HCT116 (cell line): ENCODE data around the gene CLASP1. TPM values are rescaled to one million over a fixed set of nuclear protein-coding genes. Genes with fewer than 3 reads are reported as not detected.

Source experiments
- ATAC-seq: fragments of 200-7000 bp; cut with Tn5 transposase; 2 replicates; pipeline ENCODE4 v1.9.1; 2020; ENCODE audit warnings: mild to moderate bottlenecking, moderate library complexity
- BruUV-seq: library from RNA; stranded (reverse); fragments of 400-500 nt; replicated peaks from 2 replicates; lab custom pipeline; 2021; lab: Mats Ljungman, UMichigan
- CTCF ChIA-PET: fragments of 300-600 bp; sonication (Branson Sonifier 250); formaldehyde crosslinking; loops from one replicate; lab custom pipeline; 2021; ENCODE audit warnings: antibody characterized with exemption; lab: Charles Lee
- POLR2A ChIA-PET: fragments of 300-600, 350-600 bp; sonication (Branson Sonifier 250); formaldehyde crosslinking; loops from one replicate; lab custom pipeline; 2021; ENCODE audit warnings: antibody characterized with exemption; lab: Charles Lee
- RAD21 ChIA-PET, 2 experiments: fragments of 300-600 bp; sonication (Branson Sonifier 250); formaldehyde crosslinking; loops; one replicate each; lab custom pipeline; 2023; ENCODE audit warnings: low total read pairs in 2 of 2; ENCODE audit not compliant: uncharacterized antibody in 2 of 2, unreplicated experiment in 2 of 2, low non-redundant PET in 1 of 2; lab: Charles Lee
- DNase-seq: peaks from one replicate; pipeline ENCODE4 v3.0.0-alpha.2; 2010; ENCODE audit warnings: low read depth, low spot score
- H2AFZ ChIP-seq: fragments of 200-600 bp; shearing (Covaris generic), sonication (generic); 2 replicates; pipeline ENCODE4 v1.6.1; 2017; ENCODE audit warnings: low read depth, mixed run types, mixed read lengths, antibody characterized with exemption, low read length; ENCODE audit not compliant: poor library complexity, severe bottlenecking
- H3K27ac ChIP-seq: 2 replicates; pipeline ENCODE4 v1.5.1; 2012; ENCODE audit warnings: low read depth, low read length
- H3K27me3 ChIP-seq: fragments of 200-600 bp; sonication (generic); 2 replicates; pipeline ENCODE4 v1.6.1; 2016; ENCODE audit warnings: mixed run types, low read length, mixed read lengths; ENCODE audit not compliant: insufficient read depth
- H3K36me3 ChIP-seq, 2 experiments: fragments of 200-500 bp in 1 of 2; fragments of 200-600 bp in 1 of 2; sonication (Bioruptor generic) in 1 of 2; sonication (generic) in 1 of 2; 2 replicates each; pipeline versions ENCODE4 v1.5.1 to v1.6.1; 2014 to 2016; ENCODE audit warnings: low read length in 2 of 2, inconsistent platforms in 1 of 2, mixed read lengths in 1 of 2, mixed run types in 1 of 2; ENCODE audit not compliant: insufficient read depth in 2 of 2, control insufficient read depth in 1 of 2
- H3K4me1 ChIP-seq, 2 experiments: fragments of 200-600 bp in 1 of 2; sonication (generic) in 1 of 2; 2 replicates each; pipeline versions ENCODE4 v1.5.1 to v1.6.1; 2012 to 2017; ENCODE audit warnings: low read length in 2 of 2, inconsistent platforms in 1 of 2, mild to moderate bottlenecking in 1 of 2, mixed read lengths in 1 of 2, mixed run types in 1 of 2, moderate library complexity in 1 of 2; ENCODE audit not compliant: insufficient read depth in 2 of 2, control insufficient read depth in 1 of 2
- H3K4me2 ChIP-seq: fragments of 200-600 bp; sonication (generic); 2 replicates; pipeline ENCODE4 v1.6.1; 2017; ENCODE audit warnings: mixed run types, low read length, mixed read lengths
- H3K4me3 ChIP-seq, 2 experiments: fragments of 200-600 bp in 1 of 2; sonication (generic) in 1 of 2; replicated peaks in 1 of 2; 2 replicates each; pipeline ENCODE4 v1.5.1; 2011 to 2016; ENCODE audit warnings: low read length in 2 of 2, control low read depth in 1 of 2, low read depth in 1 of 2, mild to moderate bottlenecking in 1 of 2, mixed read lengths in 1 of 2, mixed run types in 1 of 2
- H3K79me2 ChIP-seq: fragments of 200-600 bp; sonication (generic); 2 replicates; pipeline ENCODE4 v1.6.1; 2017; ENCODE audit warnings: mild to moderate bottlenecking, mixed run types, low read length, moderate library complexity, mixed read lengths; ENCODE audit not compliant: insufficient read depth
- H3K9ac ChIP-seq: fragments of 200-600 bp; sonication (generic); 2 replicates; pipeline ENCODE4 v1.6.1; 2016; ENCODE audit warnings: low read length, mixed read lengths
- H3K9me2 ChIP-seq: fragments of 200-600 bp; sonication (generic), shearing (Covaris generic); 2 replicates; pipeline ENCODE4 v1.6.1; 2017; ENCODE audit warnings: mixed run types, mild to moderate bottlenecking, moderate library complexity; ENCODE audit not compliant: insufficient read depth
- H3K9me3 ChIP-seq, 2 experiments: fragments of 200-500 bp in 1 of 2; fragments of 200-600 bp in 1 of 2; sonication (Bioruptor generic) in 1 of 2; sonication (generic) in 1 of 2; 2 replicates each; pipeline ENCODE4 v1.6.1; 2014 to 2017; ENCODE audit warnings: low read length in 2 of 2, mixed read lengths in 2 of 2, inconsistent platforms in 1 of 2, low read depth in 1 of 2, mild to moderate bottlenecking in 1 of 2, mixed run types in 1 of 2, moderate library complexity in 1 of 2; ENCODE audit not compliant: control insufficient read depth in 1 of 2, insufficient read depth in 1 of 2
- H4K20me1 ChIP-seq: fragments of 200-600 bp; sonication (generic), shearing (Covaris generic); 2 replicates; pipeline ENCODE4 v1.6.1; 2017; ENCODE audit warnings: mixed run types, mild to moderate bottlenecking, moderate library complexity; ENCODE audit not compliant: insufficient read depth
- CEBPB ChIP-seq: IDR thresholded peaks from 2 replicates; pipeline ENCODE4 v1.6.1; 2012; ENCODE audit warnings: low read depth
- EGR1 ChIP-seq: IDR thresholded peaks from 2 replicates; pipeline ENCODE4 v1.6.1; 2012; ENCODE audit warnings: low read depth
- ELF1 ChIP-seq: IDR thresholded peaks from 2 replicates; pipeline ENCODE4 v1.6.1; 2012; ENCODE audit warnings: low read depth, borderline replicate concordance
- EZH2 ChIP-seq: fragments of 200-600 bp; sonication (generic); IDR thresholded peaks from 2 replicates; pipeline ENCODE4 v1.6.1; 2017; ENCODE audit warnings: antibody characterized with exemption, mixed run types
- FOSL1 ChIP-seq: IDR thresholded peaks from 2 replicates; pipeline ENCODE4 v1.6.1; 2012; ENCODE audit warnings: low read depth
- POLR2A ChIP-seq: IDR thresholded peaks from 2 replicates; pipeline ENCODE4 v1.7.0; 2011; ENCODE audit warnings: borderline replicate concordance; ENCODE audit not compliant: insufficient read depth, insufficient read length; ENCODE audit errors: extremely low read depth
- RAD21 ChIP-seq: IDR thresholded peaks from 2 replicates; pipeline ENCODE4 v1.6.1; 2012; ENCODE audit warnings: low read depth, mild to moderate bottlenecking
- REST ChIP-seq: IDR thresholded peaks from 2 replicates; pipeline ENCODE4 v1.6.1; 2012; ENCODE audit warnings: low read depth
- SP1 ChIP-seq: IDR thresholded peaks from 2 replicates; pipeline ENCODE4 v1.6.1; 2012; ENCODE audit warnings: low read depth
- TCF7L2 ChIP-seq: IDR thresholded peaks from 2 replicates; pipeline ENCODE4 v1.7.0; 2011; ENCODE audit warnings: borderline replicate concordance, inconsistent platforms; ENCODE audit not compliant: insufficient read depth, insufficient read length; ENCODE audit errors: extremely low read depth
- YY1 ChIP-seq: IDR thresholded peaks from 2 replicates; pipeline ENCODE4 v1.6.1; 2011; ENCODE audit warnings: low read length, low read depth, moderate library complexity, mild to moderate bottlenecking; ENCODE audit not compliant: insufficient replicate concordance; ENCODE audit errors: extremely low read depth
- ZNF274 ChIP-seq: fragments of 200-500 bp; sonication (Bioruptor generic); IDR thresholded peaks from 2 replicates; pipeline ENCODE4 v1.6.1; 2014; ENCODE audit warnings: mild to moderate bottlenecking, low read depth, low read length, inconsistent platforms
- intact Hi-C: fragments of 100-400 bp; cut with micrococcal nuclease; formaldehyde crosslinking; loops from 2 replicates; pipeline ENCODE4 v1.10.0; 2022
- total RNA-seq: library from RNA; stranded (reverse); gene quantifications from one replicate; pipeline ENCODE4 v1.2.1, GENCODE V29; 2021; ENCODE audit not compliant: unreplicated experiment
- TF ChIP-seq, protein P1 (sequence below): IDR thresholded peaks from 2 replicates; pipeline ENCODE4 v1.6.1; 2012
- TF ChIP-seq, protein P2 (sequence below), 3 experiments: fragments of 200-600 bp in 1 of 3; sonication (generic) in 1 of 3; IDR thresholded peaks in 2 of 3; conservative IDR thresholded peaks in 1 of 3; 2 replicates each; pipeline ENCODE4 v1.5.1; 2012 to 2017; ENCODE audit warnings: low read depth in 2 of 3, low read length in 2 of 3, antibody characterized with exemption in 1 of 3, borderline replicate concordance in 1 of 3, control low read depth in 1 of 3, mild to moderate bottlenecking in 1 of 3, mixed read lengths in 1 of 3, mixed run types in 1 of 3, moderate library complexity in 1 of 3; ENCODE audit not compliant: insufficient read depth in 1 of 3

Gene CLASP1
- total RNA-seq, 1 experiment from 2014 or later, result 41.9 TPM

DNA sequence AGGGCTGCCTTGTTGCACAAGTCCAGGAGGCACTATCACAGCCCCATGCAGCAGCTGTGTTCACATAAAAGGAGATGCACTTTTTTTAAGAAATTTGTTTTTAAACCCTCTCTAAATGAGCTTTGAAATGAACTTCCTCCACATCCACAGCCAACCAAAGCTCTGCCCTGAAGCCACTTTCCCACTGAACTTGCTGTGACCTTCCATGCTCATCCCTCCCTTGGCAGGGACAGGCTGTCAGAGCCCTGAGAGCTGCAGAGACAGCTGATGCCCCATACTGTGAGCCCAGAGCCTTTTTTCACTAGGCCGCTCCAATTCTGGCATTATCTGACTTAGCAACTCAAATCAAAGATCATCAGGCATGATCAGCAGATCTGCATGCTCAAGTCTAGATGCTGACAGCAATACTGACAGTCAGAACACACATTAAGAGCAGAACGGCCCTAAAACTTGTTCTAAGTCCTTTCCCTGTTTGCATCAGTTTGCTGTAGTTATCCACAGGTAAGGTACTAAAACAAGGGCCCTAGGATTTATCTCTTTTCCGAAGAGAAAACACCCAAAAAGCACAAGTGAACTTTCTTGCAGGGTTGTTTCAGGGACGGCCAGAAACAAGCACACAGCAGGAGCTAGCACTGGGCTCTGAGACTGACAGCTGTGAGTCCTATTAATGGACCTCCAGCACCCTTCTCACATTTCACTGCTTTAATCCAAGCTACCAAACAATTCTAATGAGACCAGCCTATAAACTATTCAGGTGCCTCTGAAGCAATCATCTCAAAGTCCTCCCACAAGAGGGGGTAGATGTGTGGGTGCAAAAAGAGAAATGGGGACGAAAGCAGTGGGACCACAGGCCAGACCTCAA lies 83.6 kb downstream of the CLASP1 start:
- H3K27ac ChIP-seq, result no peak overlapping the region
- no peak for ATAC-seq
- intact Hi-C loops, result no loop called here
- H3K9me3 ChIP-seq, result no peaks in the 10 kb centered on the region
- H3K79me2 ChIP-seq, result peaks cover 24% of the 10 kb centered on the region
- no peak for DNase-seq
- no peaks in the 10 kb centered on the region for H3K27me3 ChIP-seq
- no peak for TF ChIP-seq ELF1
- H3K9me2 ChIP-seq, result no peaks in the 10 kb centered on the region
- H3K9ac ChIP-seq, result no peak overlapping the region
- no peak overlapping the region for H3K4me2 ChIP-seq
- POLR2A ChIA-PET, result no interaction called here
- CTCF ChIA-PET, result no interaction called here
- peaks cover 0 to 13% of the 10 kb centered on the region in 2 experiments; a peak in 1 of 4 replicates for H3K4me1 ChIP-seq
- RAD21 ChIA-PET, result no interaction called here
- BruUV-seq, result no TSS peak
- no peaks in the 10 kb centered on the region for H3K36me3 ChIP-seq
- no peak overlapping the region for H2AFZ ChIP-seq
- no peak overlapping the region for H3K4me3 ChIP-seq
- no peaks in the 10 kb centered on the region for H4K20me1 ChIP-seq

DNA sequence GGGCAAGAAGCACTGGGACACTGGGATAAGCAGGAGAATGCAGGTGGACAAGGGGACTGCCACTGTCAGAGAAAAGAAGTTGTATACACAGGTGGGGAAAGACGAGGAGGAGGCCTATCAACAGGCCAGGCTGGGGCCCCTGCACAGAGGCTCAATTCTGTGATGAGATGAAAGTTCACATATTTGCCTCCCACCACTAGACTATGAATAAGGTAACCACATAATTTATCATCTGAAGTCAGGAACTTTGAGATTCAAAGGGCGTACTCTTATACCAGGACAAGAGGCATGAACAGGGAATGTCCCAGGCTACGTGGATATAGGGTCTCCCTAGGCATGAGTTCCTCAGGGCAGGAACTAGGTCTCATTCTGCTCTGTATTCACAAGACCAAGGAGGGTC lies 84.4 kb downstream of the CLASP1 start:
- Histone ChIP-seq H3K4me3 (no peak overlapping the region), H3K9me3 (no peaks in the 10 kb centered on the region), H3K27ac (no peak overlapping the region), H3K4me1 (peaks cover 0 to 13% of the 10 kb centered on the region in 2 experiments; a peak in 1 of 4 replicates), H4K20me1 (no peaks in the 10 kb centered on the region), H3K27me3 (no peaks in the 10 kb centered on the region), H3K36me3 (no peaks in the 10 kb centered on the region), H3K4me2 (no peak overlapping the region), H3K9me2 (no peaks in the 10 kb centered on the region), H3K9ac (no peak overlapping the region), H2AFZ (no peak overlapping the region), H3K79me2 (peaks cover 29% of the 10 kb centered on the region)
- ChIA-PET POLR2A (no interaction called here), CTCF (no interaction called here), RAD21 (no interaction called here)
- BruUV-seq, result no TSS peak
- DNase-seq (no peak), ATAC-seq (no peak)
- intact Hi-C loops, result no loop called here
- no peak for TF ChIP-seq TCF7L2
- TF ChIP-seq ZNF274, result no peak
- no peak for TF ChIP-seq FOSL1
- TF ChIP-seq SP1, result no peak
- no peak for TF ChIP-seq EZH2
- TF ChIP-seq EGR1, result no peak
- no peak for TF ChIP-seq ELF1
- no peak for TF ChIP-seq RAD21
- TF ChIP-seq, protein P1, sequence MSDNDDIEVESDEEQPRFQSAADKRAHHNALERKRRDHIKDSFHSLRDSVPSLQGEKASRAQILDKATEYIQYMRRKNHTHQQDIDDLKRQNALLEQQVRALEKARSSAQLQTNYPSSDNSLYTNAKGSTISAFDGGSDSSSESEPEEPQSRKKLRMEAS, result no peak
- no peak for TF ChIP-seq CEBPB
- TF ChIP-seq, protein P2, sequence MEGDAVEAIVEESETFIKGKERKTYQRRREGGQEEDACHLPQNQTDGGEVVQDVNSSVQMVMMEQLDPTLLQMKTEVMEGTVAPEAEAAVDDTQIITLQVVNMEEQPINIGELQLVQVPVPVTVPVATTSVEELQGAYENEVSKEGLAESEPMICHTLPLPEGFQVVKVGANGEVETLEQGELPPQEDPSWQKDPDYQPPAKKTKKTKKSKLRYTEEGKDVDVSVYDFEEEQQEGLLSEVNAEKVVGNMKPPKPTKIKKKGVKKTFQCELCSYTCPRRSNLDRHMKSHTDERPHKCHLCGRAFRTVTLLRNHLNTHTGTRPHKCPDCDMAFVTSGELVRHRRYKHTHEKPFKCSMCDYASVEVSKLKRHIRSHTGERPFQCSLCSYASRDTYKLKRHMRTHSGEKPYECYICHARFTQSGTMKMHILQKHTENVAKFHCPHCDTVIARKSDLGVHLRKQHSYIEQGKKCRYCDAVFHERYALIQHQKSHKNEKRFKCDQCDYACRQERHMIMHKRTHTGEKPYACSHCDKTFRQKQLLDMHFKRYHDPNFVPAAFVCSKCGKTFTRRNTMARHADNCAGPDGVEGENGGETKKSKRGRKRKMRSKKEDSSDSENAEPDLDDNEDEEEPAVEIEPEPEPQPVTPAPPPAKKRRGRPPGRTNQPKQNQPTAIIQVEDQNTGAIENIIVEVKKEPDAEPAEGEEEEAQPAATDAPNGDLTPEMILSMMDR (IDR thresholded peaks at IDR 0.05 in 2 of 3, conservative IDR thresholded peaks at IDR 0.05 in 1 of 3; ENCODE audit: borderline replicate concordance in 1 of 3, insufficient read depth in 1 of 3, low read depth in 2 of 3, low read length in 2 of 3), result no peak
- TF ChIP-seq REST, result no peak
- TF ChIP-seq POLR2A, result no peak
- TF ChIP-seq YY1, result no peak
